ENCODE results near the gene TUT7.
"Not testable (repeated sequence)": the region's sequence is repeated elsewhere in the genome, so short reads cannot be mapped to it uniquely, and the experiment has no call there.

TUT7 gene

GRCh38 chr9:86354011-86354817 lies at the start of gene TUT7:
Gene TUT7 (minus strand): TSS chr9:86354410. CDS start chr9:86353199, 1,211 bp downstream.
- DNase-seq = peak; percentile 93

DNA sequence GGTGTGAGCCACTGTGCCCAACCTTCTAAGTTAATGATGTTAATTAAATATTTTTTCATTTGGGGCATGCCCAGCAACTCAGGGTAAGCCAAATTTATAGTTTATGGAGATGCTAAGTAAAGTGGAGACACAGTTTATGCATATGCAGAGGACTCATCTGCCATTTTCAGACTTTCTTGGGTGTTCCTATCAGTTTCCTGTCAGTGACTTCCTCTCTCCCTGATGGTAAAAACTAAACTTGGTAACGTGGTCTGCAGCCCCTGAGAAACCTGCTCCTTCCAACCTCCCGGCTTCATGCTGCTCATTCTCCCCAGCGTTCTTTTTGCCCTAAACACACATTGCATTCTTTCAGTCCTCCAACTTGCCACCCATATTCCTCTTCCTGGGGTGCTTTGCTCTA lies 48.4 kb upstream of the TUT7 start:
- no peak for DNase-seq

- DNase-seq = no peak
Measured at GRCh38 chr9:86396412-86396811, 42.2 kb upstream of the TUT7 start.

GRCh38 chr9:86390184-86390583 lies 36.0 kb upstream of the TUT7 start:
- not testable (repeated sequence) for DNase-seq

DNA sequence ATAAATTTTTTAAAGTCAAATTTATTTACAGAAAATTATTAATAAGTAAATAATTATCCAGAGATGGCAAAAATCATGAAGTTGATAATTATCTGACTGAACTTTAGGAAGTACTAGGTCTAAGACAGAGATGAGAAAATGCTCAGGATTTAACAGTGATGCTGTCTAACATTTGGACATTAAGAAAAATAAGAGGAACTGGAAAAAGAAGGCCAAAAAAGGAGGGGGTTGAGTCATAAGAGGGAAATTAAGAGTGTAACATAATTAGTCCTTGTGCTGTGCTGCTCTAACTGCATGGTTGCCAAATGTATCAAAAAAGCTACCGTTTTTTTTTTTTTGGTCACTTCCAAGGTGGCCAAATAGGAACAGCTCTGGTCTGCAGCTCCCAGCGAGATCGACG lies 35.4 kb upstream of the TUT7 start:
- no peak for DNase-seq

GRCh38 chr9:86387376-86387775 lies 33.2 kb upstream of the TUT7 start:
- DNase-seq = no peak

DNA sequence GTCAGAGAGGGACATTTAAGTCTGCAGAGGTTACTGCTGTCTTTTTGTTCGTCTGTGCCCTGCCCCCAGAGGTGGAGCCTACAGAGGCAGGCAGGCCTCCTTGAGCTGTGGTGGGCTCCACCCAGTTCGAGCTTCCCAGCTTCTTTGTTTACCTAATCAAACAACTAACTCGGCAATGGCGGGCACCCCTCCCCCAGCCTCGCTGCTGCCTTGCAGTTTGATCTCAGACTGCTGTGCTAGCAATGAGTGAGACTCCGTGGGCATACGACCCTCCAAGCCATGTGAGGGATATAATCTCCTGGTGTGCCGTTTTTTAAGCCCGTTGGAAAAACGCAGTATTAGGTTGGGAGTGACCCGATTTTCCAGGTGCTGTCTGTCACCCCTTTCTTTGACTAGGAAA lies 28.8 kb upstream of the TUT7 start:
- not testable (repeated sequence) for DNase-seq

DNA sequence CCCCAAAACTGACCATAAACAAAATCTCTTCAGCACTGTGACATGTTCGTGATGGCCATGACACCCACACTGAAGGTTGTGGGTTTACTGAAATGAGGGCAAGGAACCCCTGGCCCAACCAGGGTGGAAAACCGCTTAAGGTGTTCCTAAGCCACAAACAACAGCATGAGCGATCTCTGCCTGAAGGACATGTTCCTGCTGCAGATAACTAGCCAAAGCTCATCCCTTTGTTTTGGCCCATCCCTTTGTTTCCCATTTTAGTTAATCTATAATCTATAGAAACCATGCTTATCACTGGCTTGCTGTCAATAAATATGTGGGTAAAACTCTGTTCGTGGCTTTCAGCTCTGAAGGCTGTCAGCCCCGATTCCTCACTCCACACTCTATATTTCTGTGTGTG lies 21.8 kb upstream of the TUT7 start:
- DNase-seq = no peak

DNA sequence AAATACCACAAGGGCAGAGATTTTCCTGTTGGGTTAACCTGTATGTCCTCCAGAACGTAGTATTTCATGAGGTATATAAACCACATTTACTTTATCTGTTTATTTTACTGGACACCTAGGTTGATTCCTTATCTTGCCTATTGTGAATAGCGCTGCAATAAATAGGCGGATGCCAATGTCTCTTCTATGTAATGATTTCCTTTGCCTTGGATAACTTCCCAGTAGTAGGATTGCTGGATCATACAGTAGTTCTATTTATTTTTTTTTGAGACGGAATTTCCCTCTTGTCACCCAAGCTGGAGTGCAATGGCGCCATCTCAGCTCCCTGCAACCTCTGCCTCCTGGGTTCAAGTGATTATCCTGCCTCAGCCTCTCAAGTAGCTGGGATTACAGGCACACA lies 15.6 kb upstream of the TUT7 start:
- DNase-seq = no peak

DNA sequence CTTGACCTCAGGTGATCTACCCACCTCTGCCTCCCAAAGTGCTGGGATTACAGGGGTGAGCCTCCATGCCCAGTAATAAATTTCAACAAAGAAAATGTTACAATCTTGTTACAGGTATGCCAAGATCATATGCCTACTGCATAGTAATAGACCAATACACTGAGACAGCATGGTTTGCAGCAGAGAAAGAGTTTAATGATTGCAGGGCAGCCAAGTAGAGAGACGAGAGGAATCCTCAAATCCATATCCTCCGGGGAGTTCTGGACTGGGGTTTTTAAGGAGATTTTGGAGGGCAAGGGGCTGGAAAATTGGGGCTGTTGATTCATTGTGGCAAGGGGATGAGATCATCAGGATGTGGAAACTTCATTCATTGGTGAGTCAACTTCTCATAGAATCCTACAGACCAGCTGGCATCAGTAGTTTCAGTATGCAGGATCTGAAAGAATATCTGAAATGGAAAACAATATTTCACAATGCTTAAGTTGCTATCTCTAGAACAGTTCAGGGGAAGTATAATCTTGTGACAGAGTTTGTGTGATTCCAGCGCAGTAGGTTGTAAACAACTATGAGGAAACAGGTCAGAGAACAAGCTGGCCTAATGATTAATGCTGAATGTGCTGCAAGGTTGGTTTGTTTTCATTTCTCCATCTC lies 14.8 kb upstream of the TUT7 start:
- DNase-seq = no peak

- no peak for DNase-seq
Measured at GRCh38 chr9:86361176-86361575, 7.0 kb upstream of the TUT7 start.

DNA sequence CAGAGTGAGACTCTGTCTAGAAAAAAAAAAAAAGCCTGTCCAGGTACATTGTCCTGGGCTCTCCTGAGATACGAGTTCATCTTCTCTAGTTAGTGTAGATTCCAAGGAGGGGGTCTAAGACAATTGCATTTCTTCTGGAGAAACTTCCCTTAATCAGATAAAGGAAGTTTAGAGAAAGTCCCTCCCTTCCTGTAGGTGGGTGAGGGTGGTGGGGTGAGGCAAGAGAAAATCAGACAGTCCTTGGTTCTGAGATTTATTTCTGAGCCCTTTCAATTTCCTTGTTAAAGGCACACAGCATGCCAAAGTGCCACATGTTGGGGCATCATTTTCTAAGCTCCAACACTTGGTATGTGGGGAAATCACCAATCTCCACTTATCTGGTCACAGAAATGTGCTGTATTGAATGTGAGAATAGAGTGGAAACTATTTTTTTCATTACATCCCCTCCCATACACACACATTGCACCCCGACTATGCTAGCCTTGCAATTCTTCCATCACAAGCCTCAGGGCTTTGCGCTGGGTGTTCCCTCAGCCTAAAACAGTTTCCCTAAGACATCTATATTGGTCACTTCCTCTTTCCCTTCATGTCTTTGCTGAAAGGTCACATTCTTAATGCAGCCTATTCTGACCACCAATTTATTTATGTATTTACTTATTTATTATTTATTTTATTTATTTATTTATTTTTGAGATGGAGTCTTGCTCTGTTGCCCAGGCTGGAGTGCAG lies 5.1 kb upstream of the TUT7 start:
- no peak for DNase-seq

GRCh38 chr9:86356871-86357866 lies 3.0 kb upstream of the TUT7 start:
- DNase-seq = no peak

GRCh38 chr9:86355814-86356213 lies 1.6 kb upstream of the TUT7 start:
- DNase-seq = no peak

DNA sequence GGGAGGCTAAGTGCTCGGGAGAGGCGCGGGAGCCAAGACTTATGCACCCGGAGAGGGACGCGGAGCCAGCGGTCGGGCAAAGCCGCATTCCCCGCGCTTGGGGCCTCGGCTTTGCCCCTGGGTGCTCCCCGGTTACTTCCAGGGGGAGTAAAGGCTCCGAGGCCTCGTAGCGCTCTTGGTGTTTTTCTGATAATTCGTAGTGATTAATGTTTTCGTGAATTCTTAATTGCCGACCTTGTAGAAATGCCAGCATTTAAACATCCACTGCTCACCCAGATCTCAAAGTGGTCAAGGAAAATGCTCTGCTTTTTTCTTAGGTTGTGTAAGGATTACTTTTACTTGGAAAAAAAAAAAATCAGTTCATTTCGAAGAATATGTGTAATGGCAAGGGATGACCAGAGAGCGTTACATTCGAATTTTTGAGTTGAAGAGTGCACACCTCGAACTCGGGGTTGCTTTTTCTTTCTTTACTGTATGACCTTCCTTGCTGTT lies 654 bp upstream of the TUT7 start:
- DNase-seq = peak; percentile 43

DNA sequence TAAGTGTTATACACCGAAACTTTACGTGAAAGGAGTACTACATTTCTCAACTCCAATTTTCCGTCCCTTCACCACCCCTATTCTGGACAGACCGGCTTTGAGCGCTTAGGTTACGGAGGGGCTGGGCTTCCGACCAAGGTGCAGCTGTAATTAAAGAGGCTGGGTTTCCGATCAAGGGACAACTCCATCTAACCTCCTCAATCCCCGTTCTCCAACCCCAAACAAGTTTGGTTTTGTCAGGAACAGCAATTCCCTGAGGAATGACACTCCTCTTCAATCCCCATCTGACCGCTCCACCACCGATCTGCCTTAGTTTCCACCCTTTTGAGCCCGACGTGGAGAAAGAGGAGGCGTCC lies 577 bp downstream of the TUT7 start:
- DNase-seq = peak; percentile 62

GRCh38 chr9:86352440-86353077 lies 1.7 kb downstream of the TUT7 start:
- no peak for DNase-seq

- no peak for DNase-seq
Measured at GRCh38 chr9:86351880-86352279, 2.3 kb downstream of the TUT7 start.

DNA sequence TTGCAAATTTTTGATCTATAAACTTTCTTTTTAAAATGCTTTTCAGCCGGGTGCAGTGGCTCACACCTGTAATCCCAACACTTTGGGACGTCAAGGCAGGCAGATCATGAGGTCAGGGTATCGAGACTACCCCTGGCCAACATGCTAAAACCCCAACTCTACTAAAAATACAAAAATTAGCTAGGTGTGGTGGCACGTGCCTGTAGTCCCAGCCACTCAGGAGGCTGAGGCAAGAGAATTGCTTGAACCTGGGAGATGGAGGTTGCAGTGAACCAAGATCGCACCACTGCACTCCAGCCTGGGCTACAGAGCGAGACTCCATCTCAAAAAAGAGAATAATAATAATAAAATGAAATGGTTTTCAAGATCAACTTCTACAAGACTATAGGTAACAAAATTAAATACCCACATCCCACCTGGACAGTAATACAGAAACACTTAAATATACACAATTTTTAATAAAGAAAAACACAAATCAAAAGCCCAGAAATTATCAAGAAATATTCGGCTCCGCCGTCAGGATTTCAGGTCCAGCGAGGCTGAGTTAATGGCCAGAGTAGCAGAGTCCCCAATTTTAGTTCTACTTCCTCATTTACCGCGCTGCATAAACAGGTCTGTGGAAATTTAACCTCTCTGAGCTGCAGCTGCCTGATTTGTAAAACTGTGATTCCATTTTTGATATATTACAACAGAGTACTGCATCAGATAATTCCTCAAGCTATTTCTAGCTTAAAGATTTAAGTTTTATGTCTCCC lies 4.0 kb downstream of the TUT7 start:
- DNase-seq = no peak

GRCh38 chr9:86349271-86349670 lies 4.9 kb downstream of the TUT7 start:
- DNase-seq = no peak

DNA sequence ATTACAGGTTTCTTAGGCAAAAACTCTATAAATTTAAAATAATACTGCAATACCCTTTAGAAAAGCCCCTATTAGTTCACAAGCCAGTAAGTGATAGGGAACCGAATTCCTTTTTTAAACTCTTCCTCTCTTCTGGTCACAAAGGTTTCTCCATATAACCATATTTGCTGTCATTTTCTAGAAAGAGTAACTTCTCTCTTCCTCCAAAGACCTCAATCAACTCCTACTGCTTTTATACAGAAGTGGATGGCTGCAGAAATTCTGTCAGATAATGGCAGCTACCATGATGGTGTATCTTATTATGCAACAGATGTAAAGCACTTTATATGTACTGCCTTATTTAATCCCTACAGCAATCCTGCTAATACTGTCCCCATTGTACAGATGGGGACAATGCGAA lies 6.2 kb downstream of the TUT7 start:
- no peak for DNase-seq

Measured in NCI-H2171 treated with DMSO at 0.1 percent for 48 hours (cell line).